PC-3 (cell line): ENCODE data around the gene IP6K3. TPM values are rescaled to one million over a fixed set of nuclear protein-coding genes. Genes with fewer than 3 reads are reported as not detected.

ENCODE experiments used
- ATAC-seq: fragments of 200-7000 bp; cut with Tn5 transposase; 2 replicates; pipeline ENCODE4 v1.9.1; 2020; ENCODE audit warnings: mild to moderate bottlenecking, moderate library complexity
- BruUV-seq: library from RNA; stranded (reverse); fragments of 400-500 nt; replicated peaks from 2 replicates; lab custom pipeline; 2021; lab: Mats Ljungman, UMichigan
- CTCF ChIA-PET: fragments of 300-600 bp; sonication (Branson Sonifier 250); formaldehyde crosslinking; loops from one replicate; lab custom pipeline; 2022; ENCODE audit warnings: antibody characterized with exemption; lab: Charles Lee
- POLR2A ChIA-PET: fragments of 300-600 bp; sonication (Branson Sonifier 250); formaldehyde crosslinking; loops from one replicate; lab custom pipeline; 2022; ENCODE audit warnings: antibody characterized with exemption; ENCODE audit not compliant: unreplicated experiment; lab: Charles Lee
- DNase-seq: peaks from one replicate; pipeline ENCODE4 v3.0.0-alpha.2; 2015
- H2AFZ ChIP-seq: fragments of 300-600 bp; sonication (generic); 2 replicates; pipeline ENCODE4 v1.6.0; 2016; ENCODE audit warnings: antibody characterized with exemption, low read length
- H3F3A ChIP-seq: fragments of 300-600 bp; sonication (generic); one replicate; pipeline ENCODE4 v1.6.0; 2017; ENCODE audit warnings: antibody characterized with exemption, low read length, control low read depth, mild to moderate bottlenecking; ENCODE audit not compliant: unreplicated experiment
- H3K27ac ChIP-seq: fragments of 300-600 bp; sonication (generic); 2 replicates; pipeline ENCODE4 v1.5.1; 2016; ENCODE audit warnings: mild to moderate bottlenecking, low read length
- H3K27me3 ChIP-seq: fragments of 300-600 bp; sonication (generic); 2 replicates; pipeline ENCODE4 v1.6.1; 2016; ENCODE audit warnings: low read length, mixed read lengths
- H3K36me3 ChIP-seq: fragments of 300-600 bp; sonication (generic); 2 replicates; pipeline ENCODE4 v1.6.1; 2016; ENCODE audit warnings: low read depth, mixed run types, low read length, mixed read lengths
- H3K4me1 ChIP-seq: fragments of 300-600 bp; sonication (generic); 2 replicates; pipeline ENCODE4 v1.5.1; 2016; ENCODE audit warnings: low read length; ENCODE audit not compliant: insufficient read depth
- H3K4me2 ChIP-seq: fragments of 300-600 bp; sonication (generic); 2 replicates; pipeline ENCODE4 v1.6.0; 2016; ENCODE audit warnings: low read length
- H3K4me3 ChIP-seq: fragments of 300-600 bp; sonication (generic); 2 replicates; pipeline ENCODE4 v1.5.1; 2016; ENCODE audit warnings: mild to moderate bottlenecking, low read length, mixed read lengths
- H3K79me2 ChIP-seq: fragments of 300-600 bp; sonication (generic); 2 replicates; pipeline ENCODE4 v1.6.1; 2017; ENCODE audit warnings: low read length, mixed read lengths
- H3K9ac ChIP-seq: fragments of 300-600 bp; sonication (generic); 2 replicates; pipeline ENCODE4 v1.6.0; 2016; ENCODE audit warnings: mild to moderate bottlenecking, low read length
- H3K9me2 ChIP-seq: fragments of 300-600 bp; sonication (generic); replicated peaks from 2 replicates; pipeline ENCODE4 v1.6.1; 2016; ENCODE audit warnings: mixed run types, low read length, mixed read lengths
- H3K9me3 ChIP-seq: fragments of 300-600 bp; sonication (generic); 2 replicates; pipeline ENCODE4 v1.6.1; 2016; ENCODE audit warnings: low read length, mixed read lengths
- H4K20me1 ChIP-seq: fragments of 300-600 bp; sonication (generic); 2 replicates; pipeline ENCODE4 v1.6.1; 2016; ENCODE audit warnings: low read length, mixed read lengths
- CTCF ChIP-seq: fragments of 300-600 bp; sonication (generic); conservative IDR thresholded peaks from 2 replicates; pipeline ENCODE4 v1.5.1; 2017; ENCODE audit warnings: antibody characterized with exemption, low read depth, mild to moderate bottlenecking, low read length
- EZH2 ChIP-seq: fragments of 300-600 bp; sonication (generic); IDR thresholded peaks from one replicate; pipeline ENCODE4 v1.6.1; 2017; ENCODE audit warnings: antibody characterized with exemption, mild to moderate bottlenecking, low read length; ENCODE audit not compliant: unreplicated experiment
- EZH2phosphoT487 ChIP-seq: fragments of 300-600 bp; sonication (generic); IDR thresholded peaks from 2 replicates; pipeline ENCODE4 v1.6.1; 2018; ENCODE audit warnings: mild to moderate bottlenecking, antibody characterized with exemption, low read length, borderline replicate concordance
- intact Hi-C: fragments of 100-400 bp; cut with micrococcal nuclease; formaldehyde crosslinking; loops from 2 replicates; pipeline ENCODE4 v1.9.0; 2023
- total RNA-seq: library from RNA; depleted of rRNA; stranded (reverse); fragments of >200 nt; gene quantifications from 2 replicates; pipeline ENCODE4 v1.2.3, GENCODE V29; 2014

The IP6K3 gene
- total RNA-seq, 1 experiment from 2014 or later = not detected

GRCh38 chr6:33757113-33757512 is 10.4 kb upstream of the IP6K3 start:
- no peak for ATAC-seq
- Histone ChIP-seq H4K20me1 (no peaks in the 10 kb centered on the region), H2AFZ (no peak overlapping the region), H3K36me3 (no peaks in the 10 kb centered on the region), H3K4me2 (no peak overlapping the region), H3K4me1 (peaks cover 18% of the 10 kb centered on the region), H3K27me3 (no peaks in the 10 kb centered on the region), H3K9ac (no peak overlapping the region), H3K79me2 (no peaks in the 10 kb centered on the region), H3K27ac (no peak overlapping the region), H3K4me3 (no peak overlapping the region), H3F3A (no peaks in the 10 kb centered on the region), H3K9me3 (no peaks in the 10 kb centered on the region), H3K9me2 (no peaks in the 10 kb centered on the region)
- POLR2A ChIA-PET = no interaction called here
- BruUV-seq = no TSS peak
- CTCF ChIA-PET = no interaction called here
- TF ChIP-seq EZH2phosphoT487 (no peak), EZH2 (no peak), CTCF (no peak)
- DNase-seq = no peak
- intact Hi-C loops = no loop called here

- H3K9me2 ChIP-seq = no peaks in the 10 kb centered on the region
- no peak overlapping the region for H3K27ac ChIP-seq
- H4K20me1 ChIP-seq = no peaks in the 10 kb centered on the region
- H3K9me3 ChIP-seq = no peaks in the 10 kb centered on the region
- H3K36me3 ChIP-seq = no peaks in the 10 kb centered on the region
- H3K4me2 ChIP-seq = no peak overlapping the region
- BruUV-seq = no TSS peak
- POLR2A ChIA-PET = no interaction called here
- TF ChIP-seq CTCF (no peak), EZH2phosphoT487 (no peak), EZH2 (no peak)
- intact Hi-C loops = no loop called here
- no peak overlapping the region for H3K9ac ChIP-seq
- no peak for DNase-seq
- peaks cover 22% of the 10 kb centered on the region for H3K4me1 ChIP-seq
- no peaks in the 10 kb centered on the region for H3F3A ChIP-seq
- no peak overlapping the region for H2AFZ ChIP-seq
- ATAC-seq = no peak
- H3K79me2 ChIP-seq = no peaks in the 10 kb centered on the region
- CTCF ChIA-PET = no interaction called here
- H3K4me3 ChIP-seq = no peak overlapping the region
- H3K27me3 ChIP-seq = no peaks in the 10 kb centered on the region
Observed at GRCh38 chr6:33756211-33756954, 9.7 kb upstream of the IP6K3 start.

- H3K4me3 ChIP-seq = no peak overlapping the region
- no peak overlapping the region for H3K9ac ChIP-seq
- CTCF ChIA-PET = no interaction called here
- no TSS peak for BruUV-seq
- POLR2A ChIA-PET = no interaction called here
- no peaks in the 10 kb centered on the region for H3K27me3 ChIP-seq
- peaks cover 22% of the 10 kb centered on the region for H3K4me1 ChIP-seq
- no peaks in the 10 kb centered on the region for H3K79me2 ChIP-seq
- no peaks in the 10 kb centered on the region for H4K20me1 ChIP-seq
- no peaks in the 10 kb centered on the region for H3K36me3 ChIP-seq
- no peaks in the 10 kb centered on the region for H3K9me2 ChIP-seq
- no peak for DNase-seq
- no peaks in the 10 kb centered on the region for H3K9me3 ChIP-seq
- intact Hi-C loops = no loop called here
- ATAC-seq = no peak
- H2AFZ ChIP-seq = no peak overlapping the region
- no peaks in the 10 kb centered on the region for H3F3A ChIP-seq
- TF ChIP-seq CTCF = no peak
- TF ChIP-seq EZH2phosphoT487 = no peak
- TF ChIP-seq EZH2 = no peak
- no peak overlapping the region for H3K4me2 ChIP-seq
- no peak overlapping the region for H3K27ac ChIP-seq
Observed at GRCh38 chr6:33755070-33755869, 8.6 kb upstream of the IP6K3 start.
